HG03558 (cell line): ENCODE data around the gene GDNF.
A peak's percentile ranks its signal among the peaks of the same experiment; 100 is the strongest.
"Not testable (repeated sequence)": the region's sequence is repeated elsewhere in the genome, so short reads cannot be mapped to it uniquely, and the experiment has no call there.

Source experiments
- ATAC-seq: cut with Tn5 transposase; IDR thresholded peaks from one replicate; pipeline ENCODE4 v1.9.1; 2021; ENCODE audit warnings: moderate number of reproducible peaks; ENCODE audit not compliant: unreplicated experiment; ENCODE audit errors: extremely low read depth

Gene GDNF, protein sequence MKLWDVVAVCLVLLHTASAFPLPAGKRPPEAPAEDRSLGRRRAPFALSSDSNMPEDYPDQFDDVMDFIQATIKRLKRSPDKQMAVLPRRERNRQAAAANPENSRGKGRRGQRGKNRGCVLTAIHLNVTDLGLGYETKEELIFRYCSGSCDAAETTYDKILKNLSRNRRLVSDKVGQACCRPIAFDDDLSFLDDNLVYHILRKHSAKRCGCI

DNA sequence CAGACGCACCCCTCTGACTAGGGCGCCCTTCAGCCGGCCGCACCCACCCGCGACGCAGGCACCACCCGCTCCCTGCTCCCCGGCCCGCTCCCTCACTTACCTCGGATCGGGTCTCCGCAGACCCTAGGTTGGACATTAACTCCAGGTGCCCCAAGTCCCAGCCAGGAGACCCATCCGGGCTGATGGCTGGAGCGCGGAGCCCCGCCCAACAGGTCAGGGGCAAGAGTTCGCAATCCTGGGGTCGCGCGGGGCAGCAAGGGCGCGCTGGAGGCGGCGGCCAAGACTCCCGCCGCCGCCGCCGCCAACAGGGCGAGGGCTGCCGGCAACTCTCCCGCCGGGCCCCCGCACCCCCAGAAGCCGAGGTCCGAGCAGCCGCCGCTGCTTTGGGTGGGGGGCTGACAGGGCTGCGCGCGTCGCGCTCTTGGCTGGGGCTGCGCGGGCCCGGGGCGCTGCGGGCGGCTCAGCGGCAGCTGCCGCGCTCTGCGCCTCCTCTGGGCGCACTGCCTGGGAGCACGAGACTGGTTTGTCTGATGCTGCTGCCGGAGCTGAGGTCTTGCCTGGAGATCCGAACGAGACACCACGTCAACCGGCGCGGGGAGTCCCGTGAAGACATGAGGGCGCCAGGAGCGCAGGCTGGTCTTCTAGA lies at the start of gene GDNF:
Gene GDNF (minus strand): TSS at position 635 of the 646 bp plus-strand sequence. CDS start 5,245 bp downstream, outside the sequence.
- ATAC-seq, result no peak

DNA sequence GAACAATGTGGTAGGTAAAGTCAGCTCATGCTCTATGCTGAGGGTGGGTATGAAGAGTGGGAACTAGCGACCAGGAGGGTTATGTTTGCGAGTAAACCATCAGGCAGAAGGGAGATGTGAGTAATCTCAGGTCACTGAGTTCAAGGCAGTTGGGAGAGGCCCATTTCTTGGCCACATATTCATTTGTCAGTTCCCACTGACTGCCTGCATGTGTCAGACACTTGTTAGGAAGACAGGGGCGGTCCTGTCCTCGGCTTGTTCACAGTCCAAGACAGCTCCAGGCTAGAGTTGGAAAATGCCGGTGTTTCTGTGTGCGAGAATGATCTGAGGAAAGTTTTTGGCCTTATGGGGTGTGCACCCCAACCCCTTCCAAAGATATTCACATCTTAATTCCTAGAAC lies 48.6 kb upstream of the GDNF start:
- no peak for ATAC-seq

DNA sequence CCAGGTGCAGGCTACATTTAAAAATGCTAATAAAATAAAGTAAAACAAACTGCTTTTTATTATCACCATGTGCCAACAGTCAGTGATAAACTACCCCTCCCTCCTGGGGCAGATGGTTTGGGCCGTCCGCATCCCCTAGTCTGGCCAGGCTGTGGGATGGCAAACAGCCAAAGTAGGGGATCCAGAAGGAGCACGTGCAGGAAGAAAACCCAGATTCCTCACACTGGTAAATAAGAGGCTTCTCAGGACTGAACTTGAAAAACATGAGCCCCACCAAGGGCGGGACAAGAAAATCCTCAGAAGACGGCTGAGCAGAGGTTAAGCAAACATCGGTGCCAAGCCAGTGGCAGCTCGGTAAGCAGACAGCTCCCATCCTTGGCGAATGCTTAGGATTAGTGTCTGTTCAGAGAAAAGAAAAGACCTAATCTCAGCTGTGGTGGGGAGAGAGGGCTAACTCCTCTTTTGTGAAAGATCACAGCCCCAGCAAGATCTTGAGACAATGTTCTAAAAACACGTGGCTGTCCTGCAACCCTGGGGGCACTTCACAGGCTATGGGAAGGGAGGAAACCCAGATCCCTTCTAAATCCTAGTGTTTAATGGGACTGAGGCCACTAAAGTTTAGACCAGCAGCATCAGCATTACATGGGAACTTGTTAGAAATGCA lies 46.5 kb upstream of the GDNF start:
- ATAC-seq, result no peak

DNA sequence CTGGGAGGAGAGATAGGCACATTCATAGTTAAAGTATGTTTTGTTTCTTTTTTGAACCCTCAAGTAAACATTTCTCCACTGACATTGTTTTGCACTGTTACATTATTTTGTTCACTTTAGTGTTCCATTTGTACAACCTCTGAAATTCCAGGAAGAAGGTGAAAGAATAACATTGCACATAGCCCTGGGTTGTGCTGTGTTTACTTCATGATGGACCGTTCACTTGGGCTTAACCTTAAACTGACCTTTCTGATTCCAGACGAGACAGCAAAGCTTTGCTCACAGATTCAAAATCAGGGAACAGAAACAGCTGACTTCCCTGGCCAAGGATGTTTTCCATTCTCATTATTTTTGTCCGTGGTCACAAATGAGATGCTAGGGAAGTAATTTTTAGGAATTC lies 42.8 kb upstream of the GDNF start:
- no peak for ATAC-seq

DNA sequence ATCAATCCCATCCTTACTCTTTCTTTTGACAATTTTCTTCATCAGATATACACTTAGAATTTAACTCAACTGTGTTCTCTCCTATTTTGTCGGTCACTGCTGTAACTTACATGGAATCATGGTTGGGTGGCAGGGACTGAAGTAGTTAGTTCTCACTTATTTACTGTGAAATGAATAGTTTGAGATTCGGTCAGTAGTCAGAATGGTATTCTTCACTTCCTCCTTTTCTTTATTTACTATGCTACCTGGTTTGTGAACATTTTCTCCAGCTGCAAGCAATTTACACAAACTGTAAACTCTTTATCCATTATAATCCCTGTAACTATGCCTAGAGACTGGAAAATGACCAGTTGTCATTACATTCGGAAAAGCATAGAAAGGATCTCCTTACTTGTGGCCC lies 41.5 kb upstream of the GDNF start:
- ATAC-seq, result no peak

DNA sequence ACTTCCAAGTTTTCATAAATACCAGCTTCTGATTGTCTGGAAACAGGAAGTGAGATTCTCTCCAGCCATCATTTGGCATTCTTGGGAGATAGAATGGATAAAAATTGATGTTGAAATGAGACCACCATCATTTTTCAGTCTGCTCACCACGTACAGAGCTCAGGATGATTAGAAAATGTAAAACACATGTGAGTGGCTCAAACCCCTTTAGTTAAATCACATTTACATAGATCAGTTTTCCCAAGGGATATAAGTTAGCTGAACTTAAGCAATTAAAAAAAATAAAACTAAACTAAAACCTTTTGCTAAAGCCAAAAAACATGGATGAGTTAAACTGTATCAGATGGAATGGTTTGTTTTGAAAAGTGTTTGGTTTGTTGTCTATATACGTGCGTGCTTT lies 37.1 kb upstream of the GDNF start:
- ATAC-seq, result no peak

DNA sequence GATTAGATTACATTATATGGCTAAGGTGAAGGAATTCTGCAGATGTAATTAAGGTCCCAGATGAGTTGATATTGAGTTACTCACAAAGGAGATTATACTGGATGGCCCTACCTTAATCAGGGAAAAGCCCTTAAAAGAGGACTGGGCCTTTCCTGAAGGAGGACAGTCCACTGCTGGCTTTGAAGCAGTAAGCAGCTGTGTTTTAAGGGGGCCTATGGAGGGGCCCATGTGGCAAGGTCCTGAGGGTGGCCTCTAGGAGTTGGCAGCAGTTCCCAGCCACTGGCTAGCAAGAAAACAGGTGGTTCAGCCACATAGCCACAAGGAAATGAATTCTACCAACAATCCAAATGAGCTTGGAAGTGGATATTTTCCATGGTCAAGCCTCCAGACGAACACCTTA lies 36.4 kb upstream of the GDNF start:
- ATAC-seq, result no peak

DNA sequence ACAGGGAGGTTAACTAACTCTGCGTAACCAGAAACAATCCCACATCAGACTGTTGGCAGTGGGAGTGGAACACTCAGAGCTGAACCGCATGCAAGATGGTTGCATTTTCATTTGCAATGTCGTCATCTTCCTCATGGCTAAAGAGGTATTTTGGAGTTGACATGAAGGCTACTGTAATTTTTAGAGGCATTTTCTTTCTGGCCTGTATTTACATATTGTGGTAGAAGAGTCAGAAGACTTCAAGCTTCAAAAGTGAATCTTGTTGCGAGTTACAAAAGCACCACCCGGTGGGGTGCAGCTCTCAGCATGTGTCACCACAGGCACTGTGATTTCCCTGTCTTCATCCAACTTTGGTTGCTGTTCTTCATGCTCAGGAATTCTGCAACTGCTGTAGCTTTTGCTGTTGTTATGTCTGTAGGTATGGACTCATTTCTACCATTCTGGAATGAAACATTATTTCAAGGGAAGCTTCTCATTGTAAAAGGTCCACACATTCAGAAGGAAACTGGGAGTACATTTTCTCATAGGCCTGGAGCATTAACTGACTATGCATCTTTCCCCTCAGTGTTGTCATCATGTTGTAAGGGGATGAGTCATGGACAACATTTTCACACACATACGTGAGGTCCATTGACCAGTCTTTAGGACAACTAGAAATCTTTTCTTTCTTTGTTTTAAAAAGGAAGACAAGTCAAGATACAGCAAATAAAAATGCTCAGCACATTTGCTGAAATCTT lies 35.4 kb upstream of the GDNF start:
- no peak for ATAC-seq

DNA sequence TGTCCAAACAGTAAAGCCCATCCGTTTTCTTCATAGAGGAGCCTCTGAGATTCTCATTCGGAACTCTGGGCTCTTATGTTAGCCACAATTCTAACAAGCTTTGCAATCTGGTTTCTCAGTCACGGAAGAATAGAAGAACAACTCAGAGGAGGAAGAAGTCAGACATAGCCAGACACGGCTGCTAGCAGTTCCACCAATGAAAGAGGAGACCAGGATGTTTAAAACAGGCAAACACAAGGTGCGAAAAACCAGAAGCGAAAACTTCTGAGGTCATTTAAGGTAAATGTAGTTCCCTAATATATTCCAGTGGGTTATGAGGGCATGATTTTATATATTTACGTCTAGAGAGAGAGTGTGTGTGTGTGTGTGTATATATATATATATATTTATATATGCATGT lies 34.1 kb upstream of the GDNF start:
- no peak for ATAC-seq

DNA sequence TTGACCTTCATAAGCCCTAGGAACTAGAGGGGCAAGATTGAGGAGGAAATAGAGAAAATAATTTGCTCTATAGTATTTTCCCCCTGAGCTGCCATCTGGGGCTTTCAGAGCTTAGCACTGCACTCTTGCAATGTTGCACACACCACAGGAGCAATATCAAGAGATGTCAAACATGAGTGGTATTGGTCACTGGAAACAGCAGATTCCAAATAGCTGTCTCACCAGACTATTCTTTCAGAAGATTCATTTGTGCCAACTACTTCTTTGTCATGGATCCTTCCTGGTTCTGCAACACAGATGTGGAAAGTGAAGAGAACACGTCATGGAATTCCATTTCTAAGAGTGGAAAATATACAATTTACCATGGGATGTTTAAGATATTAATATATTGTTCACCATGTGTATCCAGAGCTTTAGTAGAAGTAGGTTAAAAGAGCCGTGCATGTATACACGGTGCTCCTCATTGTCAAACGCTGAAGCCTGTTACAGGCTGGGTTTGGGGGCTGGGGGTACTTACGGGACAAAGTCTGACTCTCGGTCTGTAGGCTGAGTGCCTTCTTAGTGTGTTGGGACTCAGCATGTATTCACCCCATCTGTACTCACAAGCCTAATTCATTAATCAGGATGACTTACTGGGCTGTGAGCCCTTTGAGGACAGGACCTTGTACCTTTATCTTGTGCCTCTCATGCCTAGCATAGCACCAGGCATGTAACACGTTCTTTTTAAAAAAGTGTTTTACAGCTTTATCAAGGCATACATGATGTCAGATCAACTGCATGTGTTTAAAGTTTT lies 31.4 kb upstream of the GDNF start:
- ATAC-seq, result no peak

DNA sequence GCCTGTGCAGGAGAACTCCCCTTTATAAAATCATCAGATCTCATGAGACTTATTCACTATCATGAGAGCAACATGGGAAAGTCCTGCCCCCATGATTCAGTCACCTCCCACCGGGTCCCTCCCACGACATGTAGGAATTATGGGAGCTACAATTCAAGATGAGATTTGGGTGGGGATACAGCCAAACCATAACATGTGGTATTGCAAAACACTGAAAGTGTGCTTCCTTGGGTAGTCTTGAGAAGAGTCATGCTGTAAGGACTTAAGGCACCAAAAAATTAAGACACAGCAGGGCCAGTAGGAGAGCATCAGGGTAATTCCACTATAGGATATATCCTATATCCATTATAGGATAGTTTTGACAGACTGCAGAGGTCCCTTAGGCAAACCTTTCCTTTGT lies 29.4 kb upstream of the GDNF start:
- ATAC-seq, result no peak

DNA sequence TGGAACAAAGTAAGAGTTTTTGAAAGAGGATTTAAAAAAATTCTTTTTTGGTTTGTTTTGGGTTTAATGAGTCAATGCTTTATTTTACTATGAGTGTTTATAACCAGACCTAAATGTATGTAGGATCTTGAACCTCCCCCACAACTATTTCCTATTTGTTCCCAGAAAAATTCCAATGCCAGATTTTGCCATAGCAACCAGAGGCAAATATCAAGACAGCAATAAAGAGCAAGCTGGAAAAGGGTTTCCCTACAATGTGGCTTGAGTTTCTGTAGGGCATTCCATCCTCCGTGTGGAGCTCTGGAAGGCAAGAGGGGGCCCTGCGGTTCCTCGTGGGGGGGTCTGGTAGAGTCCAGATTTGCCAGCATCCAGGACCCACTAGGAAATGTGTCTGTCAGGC lies 27.8 kb upstream of the GDNF start:
- ATAC-seq, result no peak

DNA sequence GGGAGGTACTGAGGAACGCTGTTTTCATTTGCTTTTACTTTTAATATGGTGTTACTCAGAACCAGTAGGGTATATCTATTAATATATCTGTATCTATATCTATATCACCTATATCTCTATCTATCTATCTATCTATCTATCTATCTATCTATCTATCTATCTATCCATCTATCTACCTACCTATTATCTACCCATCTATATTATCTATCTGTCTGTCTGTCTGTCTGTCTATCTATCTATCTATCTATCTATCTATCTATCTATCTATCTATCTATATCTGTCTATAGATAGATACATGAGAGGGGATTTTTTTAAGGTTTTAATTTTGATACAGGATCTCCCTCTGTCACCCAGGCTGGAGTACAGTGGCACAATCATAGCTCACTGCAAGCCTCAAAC lies 23.1 kb upstream of the GDNF start:
- ATAC-seq, result not testable (repeated sequence)

DNA sequence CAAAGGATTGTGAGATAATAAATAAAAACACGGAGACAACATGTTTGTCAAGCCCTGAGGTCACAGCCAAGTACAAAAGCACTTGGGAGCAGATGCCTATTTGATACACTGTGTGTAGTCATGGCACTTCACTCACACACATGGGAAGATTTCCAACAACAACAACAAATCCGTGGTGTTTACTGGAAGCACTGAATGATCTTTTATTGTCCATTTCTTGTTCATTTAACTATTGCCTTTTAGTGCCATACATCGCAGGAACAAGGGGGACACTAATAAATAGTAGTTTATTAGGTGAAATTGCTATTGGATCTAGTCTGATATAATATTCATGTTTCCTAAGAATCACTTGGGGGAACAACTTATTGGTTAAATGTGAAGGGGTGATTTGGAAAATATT lies 20.4 kb upstream of the GDNF start:
- no peak for ATAC-seq

DNA sequence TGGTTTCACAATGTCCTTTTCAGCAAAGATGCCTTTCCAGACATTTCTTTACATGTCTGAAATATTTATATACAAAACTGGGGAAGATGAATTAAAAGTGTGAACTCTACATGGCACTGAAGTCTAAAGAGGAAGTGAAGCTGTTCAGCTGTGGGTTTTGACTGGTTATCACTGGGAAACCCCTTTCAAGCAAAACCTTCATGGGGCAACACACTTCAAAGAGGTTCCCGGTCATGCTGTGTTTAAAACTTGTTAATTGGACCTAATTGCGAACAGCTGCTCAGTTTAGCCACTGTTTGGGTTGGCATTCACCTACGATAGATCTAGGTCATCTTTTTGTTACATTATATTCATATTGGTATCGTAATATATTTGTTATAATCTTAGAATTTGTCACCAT lies 20.0 kb upstream of the GDNF start:
- peak; percentile 97 for ATAC-seq

DNA sequence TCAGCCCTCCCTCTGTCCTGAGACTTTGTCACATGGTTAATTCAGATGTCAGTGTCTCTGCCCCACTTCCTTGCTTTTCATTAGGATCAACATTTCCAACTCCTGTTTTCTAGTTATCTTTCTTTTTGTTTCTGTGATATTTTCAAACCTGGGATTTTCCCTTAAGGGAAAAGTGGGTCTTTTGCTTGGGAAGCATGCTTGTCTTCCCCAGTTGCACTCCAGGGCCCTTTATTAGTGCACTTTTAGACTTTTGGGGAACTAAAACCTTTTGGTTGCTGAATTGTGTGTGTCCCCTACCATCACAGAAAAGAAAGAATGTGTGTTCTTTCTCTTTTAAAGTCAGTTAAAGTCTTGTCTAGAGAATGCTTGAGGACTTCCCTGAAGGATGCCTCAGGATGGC lies 18.4 kb upstream of the GDNF start:
- no peak for ATAC-seq

DNA sequence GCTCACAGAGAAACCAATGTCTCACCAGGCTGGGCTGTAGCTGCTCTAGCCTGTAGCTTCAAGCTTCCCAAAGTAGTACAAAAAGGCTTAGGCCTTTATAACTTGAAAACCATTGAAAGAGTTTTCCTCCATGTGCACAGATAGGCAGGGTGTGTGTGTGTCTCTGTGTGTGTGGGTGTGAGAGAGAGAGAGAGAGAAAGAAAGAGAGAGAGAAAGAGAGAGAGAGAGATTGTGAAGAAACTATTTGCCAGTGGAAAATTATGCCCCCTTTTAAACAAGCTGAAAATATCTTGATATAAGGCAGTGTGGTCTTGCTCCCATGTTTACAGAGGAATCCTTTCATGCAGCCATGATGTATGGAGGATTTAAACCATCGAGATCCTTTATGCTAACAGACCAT lies 17.9 kb upstream of the GDNF start:
- ATAC-seq, result no peak

DNA sequence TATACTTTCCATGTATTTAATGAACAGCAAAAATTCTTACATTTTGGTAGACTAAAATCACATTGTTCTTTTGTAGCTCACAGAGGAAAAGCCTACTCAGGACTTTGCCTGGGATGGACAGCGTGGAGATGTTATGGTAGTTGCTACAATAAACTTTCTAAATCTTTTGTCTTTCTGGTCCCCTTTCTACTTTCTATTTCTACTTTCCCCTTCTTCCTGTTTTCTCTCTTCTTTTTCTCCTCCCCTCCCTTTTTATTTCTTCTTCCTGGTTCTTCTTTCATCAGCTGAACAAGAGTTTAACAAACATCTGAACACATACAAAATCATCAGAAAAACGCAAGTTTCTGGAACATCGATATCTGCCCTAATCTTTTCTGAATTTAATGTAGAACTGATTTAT lies 15.6 kb upstream of the GDNF start:
- ATAC-seq, result no peak

DNA sequence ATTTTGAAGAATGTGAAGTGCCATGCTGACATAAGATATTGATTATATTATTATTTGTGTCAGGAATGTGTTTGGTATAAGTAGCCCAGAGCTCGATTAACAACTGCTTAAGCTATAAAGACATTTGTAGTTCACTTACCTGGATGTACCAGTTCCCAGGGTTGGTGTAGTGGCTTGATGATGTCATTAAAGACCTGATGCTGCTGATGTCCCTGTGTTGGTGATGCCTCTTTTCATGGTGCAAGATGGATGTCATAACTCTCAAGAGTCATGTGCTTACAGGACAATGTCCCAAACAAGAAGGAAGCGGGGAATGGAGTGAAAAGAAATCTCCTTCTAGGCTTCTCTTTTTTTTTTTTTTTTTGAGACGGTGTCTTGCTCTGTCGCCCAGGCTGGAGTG lies 11.5 kb upstream of the GDNF start:
- ATAC-seq, result no peak

DNA sequence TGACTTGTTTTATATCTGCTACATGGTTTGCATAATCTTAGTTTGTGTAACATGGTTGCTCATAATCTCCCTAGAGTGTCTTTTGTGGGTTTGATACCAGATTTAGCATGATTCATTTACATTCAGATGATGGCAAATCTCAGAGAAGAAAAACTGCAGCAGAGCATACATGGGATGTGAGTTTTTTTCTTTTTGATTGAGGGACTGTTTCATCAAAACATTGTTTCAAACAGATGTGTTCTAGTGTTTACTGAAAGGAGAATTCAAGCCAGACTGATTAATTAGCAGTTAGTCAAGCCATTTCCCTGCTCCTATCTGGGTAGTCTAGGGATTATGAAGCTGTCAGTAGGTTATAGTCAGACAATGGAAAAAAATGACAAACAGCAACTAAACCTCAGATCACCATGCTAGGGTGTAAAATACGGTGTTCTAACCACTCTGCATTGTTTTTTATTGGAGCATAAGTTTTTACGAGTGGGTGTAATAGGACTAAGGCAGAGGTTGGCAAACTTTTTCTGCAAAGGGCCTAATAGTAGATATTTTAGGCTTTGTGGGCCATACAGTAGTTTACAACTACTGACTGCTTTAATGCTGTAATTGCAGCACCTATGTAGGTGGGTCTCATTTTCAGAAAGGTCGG lies 10.5 kb upstream of the GDNF start:
- ATAC-seq, result no peak
